ENCODE data around the gene OR4Q2.

Gene OR4Q2

DNA sequence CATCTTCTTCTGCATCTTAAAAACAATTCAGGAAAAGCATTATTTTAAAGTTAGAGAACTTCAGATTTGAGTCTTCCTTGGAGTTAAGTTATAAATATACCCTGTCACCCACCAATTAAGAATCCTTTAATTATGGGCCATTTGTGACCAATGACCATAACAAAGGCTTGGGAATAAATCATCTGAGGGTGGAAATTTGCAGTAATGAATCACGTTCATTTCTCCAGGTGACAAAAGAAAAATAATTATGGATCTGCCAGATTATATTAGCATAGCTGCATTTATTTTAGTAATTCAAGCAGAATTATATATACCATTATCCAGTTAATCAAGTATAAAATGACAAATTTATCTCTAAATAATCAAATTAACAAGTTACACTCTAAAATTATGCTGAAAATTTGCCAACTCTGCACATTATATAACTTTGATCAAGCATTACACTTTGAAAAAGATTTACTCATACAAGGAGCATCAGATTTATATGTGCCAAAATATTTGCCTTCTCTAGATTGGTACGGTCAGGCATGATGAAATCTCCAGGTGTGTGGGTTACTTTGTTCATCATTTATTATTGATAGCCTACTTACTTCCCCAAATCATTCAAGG lies 17.4 kb downstream of the OR4Q2 start, which contains the start of gene OR4K14:
TSS of gene OR4K14 (minus strand) at position 51 of the 609 bp plus-strand sequence. CDS start 4,114 bp downstream, outside the sequence.
- no peak for TF ChIP-seq CTCF (IDR thresholded peaks at IDR 0.05; ENCODE audit: low read depth, low read length, missing control alignments)
- no peak within 1 kb of the TSS for H3K4me3 ChIP-seq (ENCODE audit: low read depth, low read length)
- no peak for DNase-seq (ENCODE audit: low read depth)

- DNase-seq (ENCODE audit: low read depth) = no peak
- no peak overlapping the region for H3K4me3 ChIP-seq (ENCODE audit: low read depth, low read length)
- TF ChIP-seq CTCF (IDR thresholded peaks at IDR 0.05; ENCODE audit: low read depth, low read length, missing control alignments) = no peak
Measured at GRCh38 chr14:20031058-20031457, 29.1 kb downstream of the OR4Q2 start.

DNA sequence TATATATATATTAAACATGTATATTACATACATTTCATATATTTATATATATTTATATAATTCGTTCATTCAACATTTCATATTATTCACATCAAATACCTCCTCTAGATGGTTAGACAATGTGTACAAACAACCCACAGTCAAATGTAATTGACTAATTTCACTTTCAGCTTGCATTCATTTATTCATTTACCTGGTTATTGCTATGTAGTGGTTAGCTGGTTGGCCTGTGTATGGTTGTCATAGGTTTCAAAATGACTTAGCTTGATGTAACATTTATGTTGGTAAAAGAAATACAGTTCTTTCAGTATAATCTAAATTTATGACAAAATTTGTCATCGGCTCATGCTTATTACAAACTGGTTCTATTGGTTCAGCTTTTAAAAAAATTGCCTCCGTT lies 33.5 kb downstream of the OR4Q2 start:
- no peak overlapping the region for H3K4me3 ChIP-seq (ENCODE audit: low read depth, low read length)
- no peak for TF ChIP-seq CTCF (IDR thresholded peaks at IDR 0.05; ENCODE audit: low read depth, low read length, missing control alignments)
- DNase-seq (ENCODE audit: low read depth) = no peak

DNA sequence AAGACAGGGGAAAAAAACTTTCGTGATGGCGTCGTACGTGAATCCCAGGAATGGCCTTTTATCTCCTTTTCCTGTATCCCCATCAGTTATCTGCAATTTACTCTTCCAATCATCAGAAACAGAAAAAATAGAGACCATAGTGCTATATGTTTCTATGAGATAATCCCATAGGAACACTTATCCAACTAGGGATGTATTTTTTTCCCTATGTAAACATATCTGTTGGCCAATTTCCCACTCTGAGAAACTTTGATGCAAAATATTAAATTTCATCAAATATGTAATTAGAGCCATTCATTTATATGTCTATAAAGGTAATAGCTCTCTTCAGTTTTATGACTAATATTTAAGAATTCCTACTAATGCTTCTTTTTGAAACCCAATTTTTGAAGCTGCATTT lies 34.0 kb downstream of the OR4Q2 start, which contains the start of gene OR4K13:
TSS of gene OR4K13 (minus strand) at position 101 of the 400 bp plus-strand sequence. CDS start 1,280 bp downstream, outside the sequence.
- no peak for DNase-seq (ENCODE audit: low read depth)
- no peak within 1 kb of the TSS for H3K4me3 ChIP-seq (ENCODE audit: low read depth, low read length)
- no peak for TF ChIP-seq CTCF (IDR thresholded peaks at IDR 0.05; ENCODE audit: low read depth, low read length, missing control alignments)

DNA sequence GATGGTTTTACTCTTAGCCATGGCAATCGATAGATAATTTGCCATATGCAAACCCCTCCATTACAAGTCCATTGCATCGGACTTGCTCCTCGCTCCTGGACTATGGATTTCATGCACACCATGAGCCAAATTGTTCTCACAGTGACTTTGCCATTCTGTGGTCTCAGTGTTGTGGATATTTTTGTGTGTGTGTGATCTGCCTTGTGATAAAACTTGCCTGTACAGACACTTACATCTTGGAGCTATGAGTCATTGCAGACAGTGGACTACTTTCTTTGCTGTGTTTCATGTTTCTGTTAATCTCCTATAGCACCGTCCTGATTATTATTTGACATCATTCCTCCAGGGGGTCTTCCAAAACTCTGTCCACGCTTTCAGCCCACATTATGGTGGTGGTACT lies 42.3 kb downstream of the OR4Q2 start:
- no peak overlapping the region for H3K4me3 ChIP-seq (ENCODE audit: low read depth, low read length)
- DNase-seq (ENCODE audit: low read depth) = no peak
- no peak for TF ChIP-seq CTCF (IDR thresholded peaks at IDR 0.05; ENCODE audit: low read depth, low read length, missing control alignments)

GRCh38 chr14:20048202-20048601 lies 46.2 kb downstream of the OR4Q2 start:
- DNase-seq (ENCODE audit: low read depth) = no peak
- no peak overlapping the region for H3K4me3 ChIP-seq (ENCODE audit: low read depth, low read length)
- TF ChIP-seq CTCF (IDR thresholded peaks at IDR 0.05; ENCODE audit: low read depth, low read length, missing control alignments) = no peak
